Skeletal muscle satellite cell (primary cell): ENCODE measurements around the gene C1QL4.

Experiments
- H3K27me3 ChIP-seq: 2 replicates; pipeline ENCODE4 v1.7.0; 2013; ENCODE audit warnings: low read length; ENCODE audit not compliant: control insufficient read depth, insufficient read depth
- H3K36me3 ChIP-seq: 2 replicates; pipeline ENCODE4 v1.7.0; 2013; ENCODE audit warnings: mild to moderate bottlenecking, control low read depth, low read length; ENCODE audit not compliant: insufficient read depth
- H3K4me1 ChIP-seq: 2 replicates; pipeline ENCODE4 v1.7.0; 2013; ENCODE audit warnings: low read length; ENCODE audit not compliant: control insufficient read depth, insufficient read depth
- H3K4me2 ChIP-seq: 2 replicates; pipeline ENCODE4 v1.7.0; 2013; ENCODE audit warnings: mild to moderate bottlenecking, low read length
- H3K4me3 ChIP-seq: 2 replicates; pipeline ENCODE4 v1.7.0; 2013; ENCODE audit warnings: low read length
- H3K9ac ChIP-seq: 2 replicates; pipeline ENCODE4 v1.7.0; 2013; ENCODE audit warnings: mild to moderate bottlenecking, low read depth, low read length, moderate library complexity
- H3K9me3 ChIP-seq: replicated peaks from 2 replicates; pipeline ENCODE4 v1.7.0; 2013; ENCODE audit warnings: mild to moderate bottlenecking, control low read depth, low read length

Gene C1QL4

GRCh38 chr12:49295082-49295936 is 41.7 kb downstream of the C1QL4 start, which contains the start of gene PRPH:
PRPH (plus strand) TSS chr12:49295147; CDS start chr12:49295201, 54 bp downstream.
- H3K9me3 ChIP-seq = no peaks in the 10 kb centered on the region
- H3K4me3 ChIP-seq = no peak within 1 kb of the TSS
- H3K4me1 ChIP-seq = peaks cover 18% of the 10 kb centered on the region
- peaks cover 33% of the 10 kb centered on the region for H3K27me3 ChIP-seq
- no peak within 1 kb of the TSS for H3K4me2 ChIP-seq
- no peak within 1 kb of the TSS for H3K9ac ChIP-seq
- no peaks in the 10 kb centered on the region for H3K36me3 ChIP-seq

GRCh38 chr12:49294804-49295081 is 42.2 kb downstream of the C1QL4 start:
- Histone ChIP-seq H3K4me3 (no peak overlapping the region), H3K9ac (no peak overlapping the region), H3K9me3 (no peaks in the 10 kb centered on the region), H3K36me3 (no peaks in the 10 kb centered on the region), H3K4me1 (peaks cover 18% of the 10 kb centered on the region), H3K27me3 (peaks cover 33% of the 10 kb centered on the region), H3K4me2 (no peak overlapping the region)

- Histone ChIP-seq H3K9me3 (no peaks in the 10 kb centered on the region), H3K27me3 (peaks cover 33% of the 10 kb centered on the region), H3K36me3 (no peaks in the 10 kb centered on the region), H3K4me3 (no peak overlapping the region), H3K9ac (no peak overlapping the region), H3K4me2 (no peak overlapping the region), H3K4me1 (peaks cover 18% of the 10 kb centered on the region)
These were observed 42.7 kb downstream of the C1QL4 start for GRCh38 chr12:49294086-49294803.

GRCh38 chr12:49293056-49293956 is 43.7 kb downstream of the C1QL4 start:
- no peaks in the 10 kb centered on the region for H3K36me3 ChIP-seq
- H3K4me2 ChIP-seq = peak overlapping the region; percentile 37
- no peak overlapping the region for H3K4me3 ChIP-seq
- peaks cover 18% of the 10 kb centered on the region for H3K4me1 ChIP-seq
- H3K9me3 ChIP-seq = no peaks in the 10 kb centered on the region
- peaks cover 28% of the 10 kb centered on the region for H3K27me3 ChIP-seq
- H3K9ac ChIP-seq = peak overlapping the region; percentile 13

GRCh38 chr12:49292729-49293055 is 44.3 kb downstream of the C1QL4 start:
- H3K4me1 ChIP-seq = peaks cover 18% of the 10 kb centered on the region
- no peaks in the 10 kb centered on the region for H3K9me3 ChIP-seq
- peak overlapping the region; percentile 37 for H3K4me2 ChIP-seq
- H3K9ac ChIP-seq = peak overlapping the region; percentile 13
- H3K4me3 ChIP-seq = no peak overlapping the region
- H3K36me3 ChIP-seq = no peaks in the 10 kb centered on the region
- peaks cover 22% of the 10 kb centered on the region for H3K27me3 ChIP-seq

- no peaks in the 10 kb centered on the region for H3K9me3 ChIP-seq
- H3K9ac ChIP-seq = no peak overlapping the region
- H3K36me3 ChIP-seq = no peaks in the 10 kb centered on the region
- H3K27me3 ChIP-seq = no peaks in the 10 kb centered on the region
- peaks cover 9% of the 10 kb centered on the region for H3K4me1 ChIP-seq
- H3K4me3 ChIP-seq = no peak overlapping the region
- no peak overlapping the region for H3K4me2 ChIP-seq
These were observed 47.9 kb downstream of the C1QL4 start for GRCh38 chr12:49288922-49289555.

GRCh38 chr12:49288412-49288853 is 48.6 kb downstream of the C1QL4 start:
- no peaks in the 10 kb centered on the region for H3K27me3 ChIP-seq
- no peaks in the 10 kb centered on the region for H3K36me3 ChIP-seq
- no peaks in the 10 kb centered on the region for H3K9me3 ChIP-seq
- peaks cover 12% of the 10 kb centered on the region for H3K4me1 ChIP-seq
- no peak overlapping the region for H3K4me2 ChIP-seq
- H3K9ac ChIP-seq = no peak overlapping the region
- no peak overlapping the region for H3K4me3 ChIP-seq

- Histone ChIP-seq H3K9me3 (no peaks in the 10 kb centered on the region), H3K27me3 (no peaks in the 10 kb centered on the region)
These were observed 49.1 kb downstream of the C1QL4 start for GRCh38 chr12:49287876-49288275.

GRCh38 chr12:49284672-49285071 is 52.3 kb downstream of the C1QL4 start:
- Histone ChIP-seq H3K4me3 (no peak overlapping the region), H3K36me3 (no peaks in the 10 kb centered on the region), H3K9ac (no peak overlapping the region), H3K27me3 (no peaks in the 10 kb centered on the region), H3K4me2 (no peak overlapping the region), H3K9me3 (no peaks in the 10 kb centered on the region), H3K4me1 (peaks cover 14% of the 10 kb centered on the region)

More at GRCh38 chr12:49287876-49288275, 49.1 kb downstream of the C1QL4 start:
- Histone ChIP-seq H3K36me3 (no peaks in the 10 kb centered on the region), H3K9ac (no peak overlapping the region), H3K4me1 (peaks cover 7% of the 10 kb centered on the region), H3K4me2 (no peak overlapping the region), H3K4me3 (no peak overlapping the region)

- Histone ChIP-seq H3K36me3 (no peaks in the 10 kb centered on the region), H3K4me1 (peaks cover 14% of the 10 kb centered on the region), H3K9me3 (no peaks in the 10 kb centered on the region), H3K9ac (no peak overlapping the region), H3K4me2 (peak overlapping the region; percentile 22), H3K4me3 (no peak overlapping the region), H3K27me3 (no peaks in the 10 kb centered on the region)
These were observed 53.2 kb downstream of the C1QL4 start for GRCh38 chr12:49283541-49284429.
